T-cell (primary cell): ENCODE data around the gene CRYBG3. TPM values are rescaled to one million over a fixed set of nuclear protein-coding genes. Genes with fewer than 3 reads are reported as not detected.

ENCODE experiments used
- ATAC-seq, 4 experiments: fragments of 200-7000 bp in 3 of 4; fragments of 150-1000 bp in 1 of 4; cut with Tn5 transposase; replicated peaks in 1 of 4; 1 replicate in 3 of 4; 2 replicates in 1 of 4; pipeline ENCODE4 v1.10.0; 2021; ENCODE audit warnings: moderate library complexity in 3 of 4, mild to moderate bottlenecking in 2 of 4, moderate number of reproducible peaks in 1 of 4
- CTCF ChIA-PET, 2 donors: fragments of 300-600 bp; sonication (Branson Sonifier 250); formaldehyde crosslinking; loops; one replicate each; lab custom pipeline; 2022; ENCODE audit warnings: antibody characterized with exemption in 2 of 2; lab: Charles Lee
- POLR2A ChIA-PET, 2 donors: fragments of 300-600 bp; sonication (Branson Sonifier 250); formaldehyde crosslinking; loops; one replicate each; lab custom pipeline; 2022; ENCODE audit warnings: antibody characterized with exemption in 2 of 2; lab: Charles Lee
- DNase-seq, 35 experiments: peaks; one replicate each; pipeline versions ENCODE4 v3.0.0 to v3.0.0-alpha.2; 2013 to 2023
- H3K27ac ChIP-seq: one replicate; pipeline ENCODE4 v1.5.1; 2013; ENCODE audit warnings: low read length
- H3K27me3 ChIP-seq, 2 experiments: replicated peaks in 1 of 2; 1 replicate in 1 of 2; 2 replicates in 1 of 2; pipeline versions ENCODE4 v1.6.1 to v1.7.0; 2013; ENCODE audit warnings: low read length in 1 of 2, mixed read lengths in 1 of 2; ENCODE audit not compliant: control insufficient read depth in 2 of 2, insufficient read depth in 2 of 2; ENCODE audit errors: extremely low read depth in 1 of 2
- H3K36me3 ChIP-seq, 2 donors: 1 replicate in 1 of 2; 2 replicates in 1 of 2; pipeline versions ENCODE4 v1.6.1 to v1.7.0; 2013; ENCODE audit warnings: low read length in 1 of 2; ENCODE audit not compliant: control insufficient read depth in 2 of 2, insufficient read depth in 1 of 2; ENCODE audit errors: extremely low read depth in 1 of 2
- H3K4me1 ChIP-seq, 2 experiments: 1 replicate in 1 of 2; 2 replicates in 1 of 2; pipeline versions ENCODE4 v1.6.1 to v1.7.0; 2013; ENCODE audit warnings: low read length in 2 of 2, mixed read lengths in 1 of 2; ENCODE audit not compliant: insufficient read depth in 2 of 2, control insufficient read depth in 1 of 2; ENCODE audit errors: extremely low read depth in 1 of 2
- H3K4me3 ChIP-seq, 2 donors: 1 replicate in 1 of 2; 2 replicates in 1 of 2; pipeline versions ENCODE4 v1.5.1 to v1.7.0; 2013; ENCODE audit warnings: mild to moderate bottlenecking in 2 of 2, low read length in 1 of 2, moderate library complexity in 1 of 2; ENCODE audit not compliant: control insufficient read depth in 1 of 2; ENCODE audit errors: extremely low read depth in 1 of 2
- H3K9me3 ChIP-seq: 2 replicates; pipeline ENCODE4 v1.7.0; 2013
- H3K27ac Mint-ChIP-seq, 2 donors: one replicate each; pipeline ENCODE4 v1.8.0; 2020 to 2021; ENCODE audit warnings: mild to moderate bottlenecking in 2 of 2, mixed read lengths in 2 of 2
- H3K27me3 Mint-ChIP-seq, 2 donors: one replicate each; pipeline ENCODE4 v1.8.0; 2021 to 2022; ENCODE audit warnings: mixed read lengths in 2 of 2
- H3K36me3 Mint-ChIP-seq: one replicate; pipeline ENCODE4 v1.8.0; 2021; ENCODE audit warnings: mixed read lengths
- H3K4me1 Mint-ChIP-seq, 3 donors: one replicate each; pipeline ENCODE4 v1.8.0; 2020 to 2022; ENCODE audit warnings: mixed read lengths in 3 of 3, mild to moderate bottlenecking in 1 of 3
- H3K4me3 Mint-ChIP-seq, 3 donors: one replicate each; pipeline ENCODE4 v1.8.0; 2020 to 2022; ENCODE audit warnings: mild to moderate bottlenecking in 3 of 3, mixed read lengths in 3 of 3, moderate library complexity in 3 of 3
- H3K9me3 Mint-ChIP-seq, 3 donors: one replicate each; pipeline ENCODE4 v1.8.0; 2020 to 2022; ENCODE audit warnings: mixed read lengths in 3 of 3
- WGBS: methylation state at CpG from one replicate; pipeline ENCODE4 v1.1.5; 2013; ENCODE audit warnings: missing lambda C conversion rate; ENCODE audit not compliant: insufficient coverage; 5-methylcytosine and 5-hydroxymethylcytosine counted together
- total RNA-seq, 35 experiments: library from RNA in 6 of 35; stranded (reverse) in 6 of 35; fragments of 120-200 nt in 1 of 35; gene quantifications; one replicate each; pipeline versions ENCODE4 v1.2.1 to v1.2.4 and lab custom pipeline; 2013 to 2026

CRYBG3 gene
- total RNA-seq, 5 donors from 2014 or later (not counting 1 experiment from before 2014, with no cell fraction given): 3.1 to 5.8 (median 5.3) TPM

GRCh38 chr3:97839944-97840343 lies 18.1 kb downstream of the CRYBG3 start:
- no peaks in the 10 kb centered on the region for H3K27me3 Mint-ChIP-seq
- ChIA-PET CTCF (interaction anchor here in 1 of 2 donors (0.5 kb wide), 1 partner anchor 44 kb away, joined by 4 read pairs; no protein-coding TSS in a partner anchor), POLR2A (no interaction called here)
- no peak overlapping the region for H3K4me3 ChIP-seq
- H3K27me3 ChIP-seq: no peaks in the 10 kb centered on the region
- H3K4me1 ChIP-seq: no peaks in the 10 kb centered on the region
- H3K36me3 Mint-ChIP-seq: peaks cover 4% of the 10 kb centered on the region
- no peak for DNase-seq
- no peaks in the 10 kb centered on the region for H3K9me3 Mint-ChIP-seq
- H3K36me3 ChIP-seq: no peaks in the 10 kb centered on the region
- no peaks in the 10 kb centered on the region for H3K9me3 ChIP-seq
- 83% methylated on average over 2 of the region's 2 CpGs for WGBS
- no peak overlapping the region for H3K4me3 Mint-ChIP-seq
- H3K27ac Mint-ChIP-seq: no peak overlapping the region
- ATAC-seq: no peak
- no peak overlapping the region for H3K27ac ChIP-seq
- no peaks in the 10 kb centered on the region for H3K4me1 Mint-ChIP-seq

DNA sequence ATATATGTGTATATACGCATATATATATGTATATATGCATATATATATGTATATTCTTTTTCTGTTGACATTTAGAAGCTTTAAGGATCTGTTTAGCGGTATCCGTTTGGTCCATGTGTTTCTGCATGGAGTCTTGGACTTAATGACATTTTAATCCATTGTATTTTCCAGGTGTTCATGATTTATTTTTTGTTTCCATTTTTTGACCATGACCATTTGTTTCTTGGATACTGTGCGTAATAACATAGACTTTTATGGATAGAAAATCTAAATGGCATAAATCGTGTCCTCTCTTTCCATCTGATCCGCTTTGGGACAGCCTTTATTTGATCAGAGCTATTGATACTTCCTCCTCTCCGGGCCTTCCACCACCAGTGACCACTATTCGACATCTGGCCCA lies 19.5 kb downstream of the CRYBG3 start:
- H3K36me3 Mint-ChIP-seq: peaks cover 12% of the 10 kb centered on the region
- no peak overlapping the region for H3K4me3 Mint-ChIP-seq
- 94% methylated on average over 4 of the region's 8 CpGs for WGBS
- no peak overlapping the region for H3K4me3 ChIP-seq
- no peaks in the 10 kb centered on the region for H3K9me3 Mint-ChIP-seq
- no peaks in the 10 kb centered on the region for H3K4me1 Mint-ChIP-seq
- ATAC-seq (no peak), DNase-seq (no peak)
- H3K27me3 Mint-ChIP-seq: no peaks in the 10 kb centered on the region
- no peaks in the 10 kb centered on the region for H3K27me3 ChIP-seq
- no peak overlapping the region for H3K27ac ChIP-seq
- no peaks in the 10 kb centered on the region for H3K9me3 ChIP-seq
- H3K27ac Mint-ChIP-seq: no peak overlapping the region
- POLR2A ChIA-PET: no interaction called here
- CTCF ChIA-PET: interaction anchor here in 1 of 2 donors (1.0 kb wide), 1 partner anchor 20 kb away, joined by 3 read pairs; the partner anchor contains the start of gene CRYBG3
- no peaks in the 10 kb centered on the region for H3K4me1 ChIP-seq
- H3K36me3 ChIP-seq: no peaks in the 10 kb centered on the region

DNA sequence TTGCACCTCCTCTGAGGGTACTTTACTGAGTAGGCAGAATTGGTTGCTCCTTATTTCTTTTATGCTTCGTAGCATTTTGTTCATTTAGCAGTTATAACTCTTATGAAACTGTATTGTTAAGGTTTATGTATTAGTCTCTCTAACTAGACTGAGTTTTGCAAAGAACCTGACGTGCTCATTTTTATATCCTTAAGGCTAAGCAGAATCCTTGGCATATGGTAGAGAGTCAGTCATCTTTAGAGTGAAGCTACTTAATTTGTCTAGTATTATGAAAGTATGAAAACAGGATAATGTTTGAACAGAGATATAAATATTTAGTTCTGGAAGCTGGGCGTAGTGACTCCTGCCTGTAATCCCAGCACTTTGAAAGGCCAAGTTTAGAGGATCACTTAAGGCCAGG lies 20.1 kb downstream of the CRYBG3 start:
- POLR2A ChIA-PET: no interaction called here
- no peaks in the 10 kb centered on the region for H3K4me1 Mint-ChIP-seq
- no peak overlapping the region for H3K4me3 ChIP-seq
- H3K27ac ChIP-seq: no peak overlapping the region
- no peaks in the 10 kb centered on the region for H3K36me3 ChIP-seq
- no peak overlapping the region for H3K4me3 Mint-ChIP-seq
- WGBS: no CpG with 5 or more reads among the region's 3 CpGs
- no peaks in the 10 kb centered on the region for H3K27me3 Mint-ChIP-seq
- no peaks in the 10 kb centered on the region for H3K9me3 Mint-ChIP-seq
- no peaks in the 10 kb centered on the region for H3K4me1 ChIP-seq
- H3K9me3 ChIP-seq: no peaks in the 10 kb centered on the region
- H3K36me3 Mint-ChIP-seq: peaks cover 13% of the 10 kb centered on the region
- no peak for DNase-seq
- CTCF ChIA-PET: interaction anchor here in 1 of 2 donors (1.0 kb wide), 1 partner anchor 21 kb away, joined by 3 read pairs; the partner anchor contains the start of gene CRYBG3
- no peak for ATAC-seq
- no peaks in the 10 kb centered on the region for H3K27me3 ChIP-seq
- H3K27ac Mint-ChIP-seq: no peak overlapping the region

DNA sequence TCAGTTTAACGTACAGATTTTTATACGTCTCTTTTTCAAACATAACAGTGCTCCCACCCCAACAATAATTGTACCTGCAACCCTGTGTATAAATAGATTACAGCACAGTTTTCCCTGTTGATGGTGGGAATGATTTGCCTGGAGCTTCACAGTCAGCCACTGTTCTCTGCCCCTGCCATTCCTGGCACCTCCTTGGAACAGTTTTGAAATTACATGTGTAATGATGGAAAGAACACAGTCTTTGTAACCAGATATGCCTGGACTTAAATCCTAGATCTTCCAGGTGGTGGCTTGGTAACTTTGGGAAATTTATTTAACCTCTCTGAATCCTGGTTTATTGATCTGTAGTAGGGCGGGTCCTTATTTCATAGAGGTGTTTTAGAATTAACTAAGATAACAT lies 27.0 kb downstream of the CRYBG3 start:
- Mint-ChIP-seq H3K4me1 (no peaks in the 10 kb centered on the region), H3K27me3 (no peaks in the 10 kb centered on the region), H3K27ac (no peak overlapping the region), H3K9me3 (peaks cover 0 to 3% (median 0%) of the 10 kb centered on the region in 3 donors), H3K36me3 (peaks cover 21% of the 10 kb centered on the region), H3K4me3 (no peak overlapping the region)
- ChIA-PET POLR2A (no interaction called here), CTCF (no interaction called here)
- Histone ChIP-seq H3K36me3 (no peaks in the 10 kb centered on the region), H3K4me1 (no peaks in the 10 kb centered on the region), H3K27me3 (no peaks in the 10 kb centered on the region), H3K27ac (no peak overlapping the region), H3K4me3 (no peak overlapping the region), H3K9me3 (no peaks in the 10 kb centered on the region)
- no peak for ATAC-seq
- no CpG with 5 or more reads among the region's 3 CpGs for WGBS
- DNase-seq: no peak

GRCh38 chr3:97857401-97857800 lies 35.6 kb downstream of the CRYBG3 start:
- WGBS: no CpG with 5 or more reads among the region's 6 CpGs
- Mint-ChIP-seq H3K9me3 (peaks cover 0 to 12% (median 4%) of the 10 kb centered on the region in 3 donors), H3K4me3 (no peak overlapping the region), H3K4me1 (no peaks in the 10 kb centered on the region), H3K27me3 (no peaks in the 10 kb centered on the region), H3K27ac (no peak overlapping the region), H3K36me3 (peaks cover 6% of the 10 kb centered on the region)
- POLR2A ChIA-PET: interaction anchor here (0.6 to 0.7 kb wide), 2 partner anchors 11 to 188 kb away, joined by 3 to 5 read pairs; no protein-coding TSS in a partner anchor
- CTCF ChIA-PET: interaction anchor here in 1 of 2 donors (0.6 kb wide), 1 partner anchor 20 kb away, joined by 3 read pairs; no protein-coding TSS in a partner anchor
- Histone ChIP-seq H3K9me3 (no peaks in the 10 kb centered on the region), H3K27ac (no peak overlapping the region), H3K36me3 (no peaks in the 10 kb centered on the region), H3K4me1 (no peaks in the 10 kb centered on the region), H3K4me3 (no peak overlapping the region), H3K27me3 (no peaks in the 10 kb centered on the region)
- no peak for ATAC-seq
- no peak for DNase-seq

GRCh38 chr3:97860364-97860763 lies 38.6 kb downstream of the CRYBG3 start:
- ATAC-seq: no peak
- no peak overlapping the region for H3K27ac Mint-ChIP-seq
- ChIA-PET POLR2A (no interaction called here), CTCF (no interaction called here)
- no peaks in the 10 kb centered on the region for H3K9me3 Mint-ChIP-seq
- H3K36me3 Mint-ChIP-seq: no peaks in the 10 kb centered on the region
- Histone ChIP-seq H3K27me3 (no peaks in the 10 kb centered on the region), H3K4me3 (no peak overlapping the region), H3K4me1 (no peaks in the 10 kb centered on the region), H3K36me3 (no peaks in the 10 kb centered on the region), H3K27ac (no peak overlapping the region), H3K9me3 (no peaks in the 10 kb centered on the region)
- 72% methylated on average over 2 of the region's 2 CpGs for WGBS
- no peak for DNase-seq
- no peak overlapping the region for H3K4me3 Mint-ChIP-seq
- H3K4me1 Mint-ChIP-seq: peaks cover 0 to 5% (median 0%) of the 10 kb centered on the region in 3 donors
- H3K27me3 Mint-ChIP-seq: no peaks in the 10 kb centered on the region
